GM19438 (cell line): ENCODE data around the gene DGKH.
"Not testable (repeated sequence)": the region's sequence is repeated elsewhere in the genome, so short reads cannot be mapped to it uniquely, and the experiment has no call there.

ENCODE experiments used
- ATAC-seq: cut with Tn5 transposase; IDR thresholded peaks from one replicate; pipeline ENCODE4 v1.9.1; 2021; ENCODE audit warnings: low read depth; ENCODE audit not compliant: unreplicated experiment

Gene DGKH

DNA sequence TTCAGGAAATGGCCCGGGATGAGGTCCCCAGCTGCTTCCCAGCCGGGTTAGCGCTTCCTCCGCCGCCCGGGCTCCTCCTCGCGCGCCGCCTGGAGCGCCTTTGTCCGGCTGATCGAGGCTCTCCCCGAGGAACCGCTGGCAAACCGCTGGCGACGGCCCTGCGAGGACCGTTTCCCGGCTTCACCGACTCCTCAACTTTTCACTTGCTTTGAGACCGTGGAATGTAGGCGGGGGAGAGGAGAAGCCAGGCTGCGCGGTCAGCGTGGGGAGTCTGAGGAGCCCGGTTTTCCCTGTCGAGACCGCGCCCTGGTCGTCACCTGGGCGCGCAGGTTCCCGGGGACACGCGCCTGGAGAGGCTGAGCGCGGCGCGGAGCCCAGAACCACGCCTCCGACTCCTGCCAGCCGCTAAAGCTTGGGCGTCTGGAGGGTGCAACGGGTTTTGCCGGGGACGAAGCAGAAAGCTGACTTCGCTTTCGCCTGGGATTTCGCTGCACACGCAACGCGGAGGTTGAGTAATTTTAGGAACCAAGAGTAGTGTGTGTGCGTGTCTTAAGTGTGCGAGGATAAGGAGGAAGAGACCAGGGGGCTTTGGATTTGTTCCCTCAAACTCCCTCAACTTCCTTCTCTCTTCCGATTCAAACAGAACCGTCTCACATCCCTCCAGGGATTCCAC lies 7.3 kb upstream of the DGKH start:
- ATAC-seq: peak; percentile 30

DNA sequence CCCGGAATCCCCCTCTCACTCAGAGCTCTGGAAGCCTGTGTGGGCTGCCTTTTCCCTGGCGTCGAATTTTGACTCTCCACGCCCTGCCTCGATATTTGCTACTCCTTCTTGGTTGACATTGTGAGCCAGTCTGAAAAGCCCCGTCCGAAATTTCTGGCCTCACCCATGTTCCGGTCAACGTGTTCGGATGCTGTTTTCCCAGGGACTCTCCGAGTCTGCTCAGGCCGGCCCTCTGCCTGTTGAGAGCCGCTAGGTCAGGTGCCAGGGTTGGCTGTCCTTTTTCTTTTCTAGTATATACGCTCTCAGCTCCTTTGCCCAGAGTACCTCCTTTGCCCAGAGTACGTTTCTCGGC lies 6.8 kb upstream of the DGKH start:
- ATAC-seq: no peak

DNA sequence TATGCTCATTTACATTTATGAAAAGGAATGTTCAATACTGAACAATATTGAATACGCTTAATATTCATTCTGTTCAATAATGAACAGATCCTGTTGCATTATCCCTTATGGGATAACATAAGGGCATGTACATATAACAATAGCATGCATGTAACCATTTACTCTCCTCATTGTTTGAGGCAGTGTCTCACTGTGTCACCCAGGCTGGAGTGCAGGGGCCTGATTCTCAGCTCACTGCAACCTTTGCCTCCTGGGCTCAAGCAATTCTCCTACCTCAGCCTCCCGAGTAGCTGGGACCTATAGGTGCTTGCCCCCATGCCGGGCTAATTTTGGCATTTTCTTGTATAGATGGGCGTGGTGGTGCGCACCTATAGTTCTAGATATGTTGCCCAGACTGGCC lies 4.8 kb upstream of the DGKH start:
- no peak for ATAC-seq

DNA sequence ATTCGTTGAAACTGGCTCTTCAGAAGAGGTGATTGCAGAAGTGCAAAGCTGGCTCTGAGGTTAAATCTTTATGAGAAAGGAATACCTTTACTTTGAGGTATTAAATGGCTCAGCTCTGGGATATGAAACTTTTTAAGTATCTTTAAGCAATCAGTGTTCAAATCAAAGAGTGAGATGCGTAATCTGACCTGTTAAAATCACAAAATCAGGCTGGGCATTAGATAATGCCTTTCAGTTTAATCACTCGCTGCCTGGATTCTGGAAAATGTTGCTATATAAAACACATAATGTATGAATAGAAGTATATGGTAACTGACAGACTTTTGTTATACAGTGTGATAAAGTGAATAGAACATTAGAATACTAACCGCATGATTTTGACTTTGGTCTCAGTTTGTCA lies 2.0 kb upstream of the DGKH start:
- no peak for ATAC-seq

DNA sequence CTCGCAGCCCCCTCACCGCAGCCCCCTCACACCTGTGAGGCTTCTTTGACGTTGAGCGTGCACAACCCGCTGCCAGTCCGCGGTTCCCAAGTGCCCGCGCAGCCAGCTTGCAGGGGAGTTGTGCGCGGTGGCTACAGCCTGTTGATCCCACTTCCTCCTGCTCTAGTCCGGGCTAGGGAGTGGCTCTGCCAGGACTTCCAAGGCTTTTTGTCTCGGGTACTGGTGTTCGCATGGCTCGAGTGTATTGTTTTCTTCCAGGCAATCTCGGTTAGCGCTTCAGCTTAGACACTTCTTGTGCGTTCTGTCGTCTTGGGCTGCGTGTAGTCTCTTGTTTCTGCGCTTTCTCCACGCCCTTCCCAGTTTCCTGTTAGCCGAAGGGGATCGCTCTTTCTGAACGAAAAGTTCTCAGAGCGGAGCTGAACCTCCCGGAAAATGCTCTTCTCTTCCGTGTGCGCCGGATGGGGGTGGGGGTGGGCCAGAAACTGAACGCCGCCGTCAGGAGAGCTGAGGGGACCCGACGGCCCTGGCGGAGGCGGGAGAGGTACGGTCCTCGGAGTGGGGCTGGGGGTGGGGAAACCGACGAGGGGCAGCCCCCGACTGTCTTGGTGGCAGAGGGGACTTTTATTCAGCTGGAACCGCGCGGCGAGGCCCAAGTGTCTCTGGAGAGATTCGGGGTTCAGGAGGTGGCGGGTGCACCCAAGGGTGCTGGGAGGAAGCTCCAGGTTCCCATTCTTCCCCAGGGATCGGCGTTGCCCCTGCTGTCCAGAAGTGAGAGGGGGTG lies 697 bp upstream of the DGKH start:
- ATAC-seq: peak; percentile 32

DNA sequence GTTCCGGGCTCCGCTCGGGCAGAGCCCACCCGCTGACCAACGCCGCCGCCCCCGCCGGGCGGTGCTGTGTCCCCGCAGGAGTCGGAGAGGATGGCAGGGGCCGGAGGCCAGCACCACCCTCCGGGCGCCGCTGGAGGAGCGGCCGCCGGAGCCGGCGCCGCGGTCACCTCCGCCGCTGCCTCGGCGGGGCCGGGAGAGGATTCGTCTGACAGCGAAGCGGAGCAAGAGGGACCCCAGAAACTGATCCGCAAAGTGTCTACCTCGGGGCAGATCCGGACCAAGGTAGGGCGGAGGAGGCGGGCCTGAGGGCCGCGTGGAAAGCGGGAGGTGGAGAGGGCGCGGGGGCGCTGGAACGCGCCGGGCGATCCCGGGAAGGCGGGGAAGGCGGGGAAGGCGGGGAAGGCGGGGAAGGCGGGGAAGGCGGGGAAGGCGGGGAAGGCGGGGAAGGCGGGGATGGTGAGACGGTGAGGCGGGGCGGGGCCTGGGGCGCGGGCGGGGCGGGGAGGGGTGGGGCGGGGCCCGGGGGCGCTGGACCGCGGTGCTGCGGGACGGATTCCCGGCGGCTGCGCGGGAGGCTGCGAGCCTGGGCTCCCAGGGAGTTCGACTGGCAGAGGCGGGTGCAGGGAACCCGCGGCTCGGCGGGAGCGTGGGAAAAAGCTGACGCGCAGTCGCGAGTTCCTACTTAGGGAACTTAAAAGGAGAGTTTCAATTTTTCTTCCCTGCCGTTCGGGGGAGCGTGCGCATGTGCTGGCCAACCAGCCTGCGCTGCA lies 421 bp downstream of the DGKH start:
- peak; percentile 51 for ATAC-seq

DNA sequence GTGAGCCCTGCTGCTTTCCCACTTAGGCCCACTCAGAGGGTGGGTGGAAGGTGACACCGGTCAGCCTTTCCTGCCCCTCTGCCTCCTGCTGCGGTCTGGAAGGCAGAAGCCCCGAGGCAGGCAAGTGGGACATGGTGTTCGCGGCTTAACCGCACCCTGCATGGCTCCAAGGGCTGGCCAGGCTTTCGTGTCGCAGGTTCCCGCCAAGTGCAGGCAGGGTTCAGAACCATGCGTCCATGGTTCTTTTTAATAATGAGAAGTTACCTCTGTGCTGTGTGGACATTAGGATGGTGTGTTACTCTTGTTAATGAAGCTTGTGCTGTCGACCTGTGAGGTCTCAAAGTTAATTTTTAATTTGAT lies 986 bp downstream of the DGKH start:
- peak; percentile 14 for ATAC-seq

DNA sequence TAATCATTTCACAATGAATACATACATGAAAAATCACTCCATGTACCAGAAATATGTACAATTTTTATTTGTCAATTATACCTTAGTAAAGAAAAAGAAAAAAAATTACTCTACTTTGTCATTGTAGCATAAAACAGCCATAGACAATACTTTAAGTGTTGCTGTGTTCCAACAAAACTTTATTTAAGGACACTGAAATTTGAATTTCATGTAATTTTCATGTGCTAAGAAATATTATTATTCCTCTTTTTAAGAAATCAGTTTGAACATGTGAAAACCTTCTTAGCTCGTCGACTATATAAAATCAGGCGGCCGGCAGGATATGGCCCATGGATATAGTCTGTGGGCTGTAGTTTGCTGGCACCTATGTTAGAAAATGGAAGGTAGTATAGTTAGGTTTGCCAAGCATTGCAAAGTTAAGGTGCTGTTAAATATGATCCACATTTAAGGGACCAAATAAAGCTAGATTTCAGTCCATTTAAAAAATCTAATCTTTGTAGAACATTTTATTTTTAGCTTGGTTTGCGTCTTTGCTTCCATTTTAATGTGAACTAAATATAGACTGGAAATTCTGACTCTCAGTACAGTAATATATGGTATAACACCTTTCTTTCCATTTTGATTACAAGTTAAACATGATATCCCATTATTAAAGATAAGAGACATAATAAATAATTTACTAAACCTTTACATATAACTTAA lies 6.5 kb downstream of the DGKH start:
- no peak for ATAC-seq

DNA sequence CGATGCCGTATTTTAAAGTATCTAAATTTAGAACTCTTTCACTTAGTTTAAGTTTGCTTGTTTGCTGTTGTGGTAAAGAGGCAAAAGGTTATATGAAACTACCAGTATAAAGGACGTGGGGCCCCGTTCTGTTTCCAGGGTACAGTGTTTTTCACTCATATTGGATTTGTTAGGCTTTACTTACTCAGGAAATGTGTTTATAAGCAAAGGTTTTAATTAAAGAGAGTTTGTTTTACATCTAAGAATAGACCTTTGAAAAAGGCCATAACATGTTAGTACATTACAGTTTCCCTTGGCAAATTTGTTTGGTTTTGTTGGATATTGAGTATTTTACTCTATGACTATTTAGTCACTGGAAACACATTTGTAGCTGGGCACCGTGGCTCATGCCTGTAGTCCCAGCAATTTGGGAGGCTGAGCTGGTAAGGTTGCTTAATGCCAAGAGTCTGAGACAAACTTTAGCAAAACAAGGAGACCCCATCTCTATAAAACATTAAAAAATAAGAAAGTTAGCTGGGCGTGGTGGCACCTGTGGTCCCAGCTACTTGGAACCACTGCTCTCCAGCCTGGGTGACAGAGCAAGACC lies 7.1 kb downstream of the DGKH start:
- ATAC-seq: no peak

DNA sequence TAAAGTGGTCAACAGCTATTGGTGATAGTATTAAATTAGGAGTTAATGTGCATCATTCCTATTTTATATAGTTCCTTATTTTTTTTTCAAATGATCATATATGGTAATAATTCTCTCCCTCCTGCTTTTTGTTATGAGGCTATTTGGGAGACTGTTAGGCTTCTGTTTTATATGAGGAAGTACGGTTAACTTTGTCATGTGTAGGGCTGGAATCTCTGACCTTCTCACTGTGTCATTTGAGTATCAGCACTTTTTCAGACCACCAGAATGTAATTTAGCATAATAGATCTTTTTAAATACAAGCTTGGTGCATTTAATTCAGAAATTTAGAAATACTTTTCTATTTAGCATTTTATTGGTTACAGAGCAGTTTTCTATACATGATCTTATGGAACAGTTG lies 7.7 kb downstream of the DGKH start:
- ATAC-seq: no peak

DNA sequence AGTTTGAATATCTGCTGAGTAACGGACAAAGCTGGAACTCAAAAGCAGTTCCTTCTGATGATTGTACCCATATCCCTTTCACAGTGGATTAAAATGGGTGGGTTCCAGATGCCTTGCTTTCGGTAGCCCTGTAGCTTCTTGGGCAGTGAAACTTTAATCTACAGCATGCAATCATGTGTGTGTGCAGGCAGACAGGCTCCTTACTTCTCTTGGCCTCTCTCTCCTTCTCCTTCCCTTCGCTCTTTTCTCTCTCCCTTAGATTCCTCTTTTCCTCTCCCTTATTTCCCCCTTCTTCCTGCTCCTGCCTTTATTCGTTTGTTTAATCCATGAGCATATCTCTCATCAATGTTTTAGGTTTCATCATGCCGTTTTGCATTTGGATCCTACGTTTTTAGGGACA lies 8.1 kb downstream of the DGKH start:
- no peak for ATAC-seq

DNA sequence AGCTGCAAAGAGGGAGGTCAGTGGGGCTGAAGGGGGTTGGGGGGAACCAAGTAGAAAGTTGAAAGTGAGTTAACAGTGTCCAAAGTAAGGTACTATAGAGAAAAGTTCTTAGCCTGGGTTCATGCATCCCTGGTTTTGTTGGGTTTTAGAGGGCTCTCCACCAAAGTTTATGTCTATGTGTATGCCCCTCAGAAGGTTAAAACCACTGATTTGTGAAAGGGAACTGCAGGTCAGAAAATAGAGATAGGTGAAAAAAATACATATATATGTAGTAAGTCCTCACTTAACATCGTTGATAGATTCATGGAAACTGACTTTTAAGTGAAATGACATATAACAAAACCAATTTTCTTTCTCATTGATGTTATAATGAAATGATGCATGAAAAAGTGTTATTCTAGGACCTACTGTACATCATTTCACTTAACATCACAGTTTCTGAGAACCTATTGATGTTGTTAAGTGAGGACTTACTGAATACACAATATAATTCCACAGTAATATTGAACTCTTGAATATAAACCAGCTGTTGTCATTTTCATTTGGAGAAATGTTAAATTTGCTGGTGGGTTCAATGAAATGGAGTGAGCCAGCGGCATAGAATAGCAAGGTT lies 9.6 kb downstream of the DGKH start:
- no peak for ATAC-seq

DNA sequence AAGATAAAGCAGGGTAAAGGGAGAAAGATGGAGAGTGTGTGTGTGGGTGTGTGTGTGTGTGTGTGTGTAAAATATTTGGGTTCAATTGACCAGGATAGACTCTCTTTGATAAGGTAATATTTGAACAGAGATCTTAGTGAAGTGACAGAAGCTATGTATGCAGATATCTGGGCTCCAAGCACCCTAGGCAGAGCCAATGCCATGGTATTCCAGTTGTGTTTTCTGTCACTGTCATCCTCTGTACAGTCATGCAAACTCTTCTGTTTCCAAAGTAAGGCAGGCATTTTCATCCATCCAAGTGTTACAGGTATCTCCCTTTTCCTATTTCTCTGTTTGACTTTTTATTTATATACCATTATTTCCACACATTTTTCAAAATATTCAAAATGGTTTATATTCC lies 13.5 kb downstream of the DGKH start:
- no peak for ATAC-seq

DNA sequence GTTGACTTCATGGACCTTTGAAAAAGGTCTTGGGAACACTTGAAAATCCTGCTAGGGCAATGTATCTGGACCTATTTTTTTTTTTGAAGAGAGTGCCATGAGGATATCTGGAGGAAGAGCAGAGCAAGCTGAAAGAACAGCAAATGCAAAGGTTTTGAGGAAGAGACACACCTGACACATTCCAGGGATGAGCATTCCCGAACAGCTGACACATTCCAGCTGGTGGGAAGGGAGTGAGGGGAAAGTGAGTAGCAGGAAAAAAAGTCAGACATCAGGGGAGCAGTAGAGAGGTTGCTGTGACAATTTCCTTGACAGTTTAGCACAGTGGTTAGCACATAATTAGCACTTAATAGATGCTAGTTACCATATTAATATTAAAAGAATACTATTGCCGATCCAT lies 14.7 kb downstream of the DGKH start:
- ATAC-seq: no peak

DNA sequence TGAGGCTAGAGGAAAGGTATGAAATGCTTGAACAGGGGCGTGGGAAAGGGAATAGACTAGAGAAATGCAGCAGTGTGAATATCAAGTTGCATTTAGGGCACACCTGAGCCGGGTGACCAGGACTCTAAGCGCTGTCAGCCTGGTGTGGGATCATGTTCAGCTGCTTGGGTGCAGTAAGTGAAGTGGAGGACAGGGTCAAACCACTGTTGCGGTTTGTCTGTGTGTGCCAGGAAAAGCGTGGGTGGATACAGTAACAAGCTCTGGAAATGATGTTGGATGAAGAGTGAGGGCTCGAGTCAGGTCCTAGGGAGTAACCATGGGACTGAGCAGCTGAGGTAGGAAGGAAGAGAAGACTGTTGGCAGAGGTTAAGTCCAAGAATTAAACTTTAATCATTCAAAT lies 15.8 kb downstream of the DGKH start:
- no peak for ATAC-seq

DNA sequence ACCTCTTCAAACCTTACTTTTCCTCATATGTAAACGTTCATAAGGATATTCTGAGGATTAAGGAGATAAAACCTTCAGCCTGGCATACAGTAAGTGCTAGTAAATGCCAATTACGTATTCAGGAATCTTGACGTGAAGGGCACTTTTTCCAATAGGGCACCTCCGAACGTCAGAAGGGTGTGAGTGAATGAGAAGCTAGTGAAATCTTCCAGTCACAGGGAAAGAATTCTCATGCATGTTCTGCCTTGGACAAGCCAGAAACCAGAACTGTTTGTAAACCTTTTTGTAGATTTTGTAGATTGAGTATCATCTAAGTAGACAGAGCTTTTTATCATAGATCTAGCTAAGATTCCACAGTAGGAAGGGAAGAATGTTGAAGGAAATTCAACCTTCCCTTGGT lies 16.5 kb downstream of the DGKH start:
- ATAC-seq: no peak

DNA sequence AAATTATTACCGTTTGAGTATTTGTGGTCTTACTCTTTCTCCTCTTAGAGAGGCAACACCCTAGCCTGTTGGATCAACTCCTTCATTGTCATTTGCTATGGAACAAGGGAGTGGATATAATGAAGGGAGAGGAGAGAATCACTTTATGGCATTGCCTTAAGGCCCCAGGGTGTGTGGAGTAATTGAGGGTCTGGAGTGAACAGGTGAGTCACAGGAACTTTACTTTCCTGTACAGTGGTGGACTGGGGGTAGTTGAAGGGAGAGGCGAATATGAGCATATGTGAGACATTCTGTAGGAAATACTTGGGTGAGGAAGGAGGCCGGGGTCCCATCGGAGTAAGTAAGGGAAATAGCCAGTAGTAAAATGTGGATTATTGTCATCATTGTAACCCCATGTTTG lies 17.0 kb downstream of the DGKH start:
- ATAC-seq: no peak

DNA sequence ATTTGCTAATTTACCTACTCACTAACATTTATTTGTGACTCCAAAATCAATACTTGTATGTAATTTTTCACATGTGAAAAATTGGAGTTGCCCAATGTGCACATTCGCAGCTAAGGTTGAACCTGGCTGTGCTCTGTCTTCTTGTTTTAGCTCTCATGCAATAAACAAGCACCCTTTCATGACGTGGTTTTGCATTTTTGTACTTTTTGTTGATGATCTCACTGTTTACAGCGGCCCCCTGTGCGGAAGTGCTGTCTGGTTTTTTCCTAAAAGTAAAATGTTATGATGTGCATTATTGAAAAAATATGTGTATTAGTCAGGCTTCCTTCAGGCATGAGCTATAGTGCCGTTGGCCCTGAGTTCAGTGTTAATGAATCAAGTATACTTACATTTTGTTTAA lies 18.1 kb downstream of the DGKH start:
- no peak for ATAC-seq

DNA sequence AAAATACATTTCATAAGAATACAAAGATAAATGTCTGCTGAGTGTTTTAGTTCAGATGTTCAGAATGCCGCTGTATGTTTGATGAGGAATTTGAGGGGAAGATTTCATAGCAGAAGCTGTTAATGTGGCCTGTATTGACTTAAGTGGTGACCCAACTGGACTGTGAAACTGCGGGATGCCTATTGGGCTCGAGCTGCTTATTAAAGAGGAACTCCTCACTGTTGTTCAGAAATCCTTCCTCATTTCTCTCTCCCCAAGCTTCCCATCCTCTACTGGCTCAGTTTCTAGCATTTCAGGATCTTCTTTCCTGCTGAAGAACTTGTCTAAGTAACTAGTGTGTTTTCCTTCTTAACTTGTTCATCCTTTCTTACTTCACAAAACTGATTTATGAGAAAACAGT lies 20.4 kb downstream of the DGKH start:
- no peak for ATAC-seq

DNA sequence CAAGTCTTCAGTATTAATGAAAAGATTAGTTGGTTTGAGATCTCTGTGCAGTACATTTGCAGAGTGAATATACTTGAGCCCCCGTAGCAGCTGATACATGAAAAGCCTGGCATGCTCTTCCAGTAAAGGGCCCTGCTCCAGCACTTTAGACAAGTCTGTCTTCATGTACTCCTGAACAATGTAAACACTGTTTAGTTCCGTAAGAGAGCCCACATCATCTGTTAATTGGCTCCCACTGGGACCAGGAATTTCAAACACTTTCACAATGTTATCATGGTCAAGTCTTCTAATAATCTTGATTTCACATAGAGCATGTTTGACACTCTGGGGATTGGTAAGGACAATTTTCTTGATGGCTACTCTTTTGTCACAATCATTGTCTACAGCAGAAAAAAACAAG lies 22.2 kb downstream of the DGKH start:
- ATAC-seq: not testable (repeated sequence)
